Liver (tissue), 9 donors: Measurements from ENCODE around the gene TCF7L1. TPM values are rescaled to one million over a fixed set of nuclear protein-coding genes. Genes with fewer than 3 reads are reported as not detected.
A peak's percentile ranks its signal among the peaks of the same experiment; 100 is the strongest.
"Not testable (repeated sequence)": the region's sequence is repeated elsewhere in the genome, so short reads cannot be mapped to it uniquely, and the experiment has no call there.

Experiments
- DNase-seq: peaks from one replicate; pipeline ENCODE4 v3.0.0-alpha.2; 2017; ENCODE audit warnings: low spot score
- H3K27ac ChIP-seq, 2 donors: one replicate each; pipeline ENCODE4 v1.7.0; 2013; ENCODE audit warnings: inconsistent platforms in 2 of 2, low read length in 2 of 2, control low read depth in 1 of 2, low read depth in 1 of 2, mild to moderate bottlenecking in 1 of 2
- H3K27me3 ChIP-seq, 4 donors: one replicate each; pipeline versions ENCODE4 v1.6.1 to v1.7.0; 2013; ENCODE audit warnings: low read length in 3 of 4, inconsistent platforms in 1 of 4, mild to moderate bottlenecking in 1 of 4, moderate library complexity in 1 of 4; ENCODE audit not compliant: control insufficient read depth in 4 of 4, insufficient read depth in 4 of 4
- H3K36me3 ChIP-seq, 4 donors: one replicate each; pipeline versions ENCODE4 v1.6.1 to v1.7.0; 2013; ENCODE audit warnings: low read length in 3 of 4, mild to moderate bottlenecking in 3 of 4, low read depth in 1 of 4, moderate library complexity in 1 of 4; ENCODE audit not compliant: control insufficient read depth in 4 of 4, insufficient read depth in 3 of 4
- H3K4me1 ChIP-seq, 4 donors: one replicate each; pipeline versions ENCODE4 v1.6.1 to v1.7.0; 2013; ENCODE audit warnings: low read length in 3 of 4, mild to moderate bottlenecking in 3 of 4, moderate library complexity in 1 of 4; ENCODE audit not compliant: control insufficient read depth in 4 of 4, insufficient read depth in 4 of 4
- H3K4me3 ChIP-seq, 3 donors: one replicate each; pipeline versions ENCODE4 v1.6.1 to v1.7.0; 2013; ENCODE audit warnings: low read length in 3 of 3, control low read depth in 1 of 3, low read depth in 1 of 3, mild to moderate bottlenecking in 1 of 3
- H3K9ac ChIP-seq, 2 donors: one replicate each; pipeline ENCODE4 v1.7.0; 2013; ENCODE audit warnings: low read length in 2 of 2, mild to moderate bottlenecking in 2 of 2, moderate library complexity in 2 of 2, control low read depth in 1 of 2, low read depth in 1 of 2
- H3K9me3 ChIP-seq, 4 donors: one replicate each; pipeline versions ENCODE4 v1.6.1 to v1.7.0; 2013; ENCODE audit warnings: low read length in 3 of 4; ENCODE audit not compliant: control insufficient read depth in 4 of 4
- EGR1 ChIP-seq, 2 donors: IDR thresholded peaks; 2 replicates each; pipeline ENCODE4 v1.6.1; 2016 to 2018; ENCODE audit warnings: antibody characterized with exemption in 2 of 2, low read depth in 2 of 2
- FOXA1 ChIP-seq: IDR thresholded peaks from 2 replicates; pipeline ENCODE4 v1.6.1; 2016; ENCODE audit warnings: antibody characterized with exemption
- FOXA2 ChIP-seq: IDR thresholded peaks from 2 replicates; pipeline ENCODE4 v1.6.1; 2016; ENCODE audit warnings: antibody characterized with exemption
- GABPA ChIP-seq, 2 donors: IDR thresholded peaks in 1 of 2; conservative IDR thresholded peaks in 1 of 2; 2 replicates each; pipeline ENCODE4 v1.6.1; 2016; ENCODE audit warnings: antibody characterized with exemption in 2 of 2, mild to moderate bottlenecking in 1 of 2, moderate library complexity in 1 of 2
- HNF4A ChIP-seq, 2 donors: conservative IDR thresholded peaks; 2 replicates each; pipeline ENCODE4 v1.6.1; 2016; ENCODE audit warnings: antibody characterized with exemption in 2 of 2, mild to moderate bottlenecking in 2 of 2
- HNF4G ChIP-seq: IDR thresholded peaks from 2 replicates; pipeline ENCODE4 v1.6.1; 2016; ENCODE audit warnings: antibody characterized with exemption
- JUND ChIP-seq, 2 donors: IDR thresholded peaks; 2 replicates each; pipeline ENCODE4 v1.6.1; 2016; ENCODE audit warnings: antibody characterized with exemption in 2 of 2
- NR2F2 ChIP-seq: IDR thresholded peaks from 2 replicates; pipeline ENCODE4 v1.6.1; 2016; ENCODE audit warnings: antibody characterized with exemption
- RAD21 ChIP-seq, 2 donors: IDR thresholded peaks; 2 replicates each; pipeline ENCODE4 v1.6.1; 2016; ENCODE audit warnings: antibody characterized with exemption in 2 of 2, mild to moderate bottlenecking in 2 of 2
- RXRA ChIP-seq, 2 donors: IDR thresholded peaks; 2 replicates each; pipeline ENCODE4 v1.6.1; 2017 to 2018; ENCODE audit warnings: antibody characterized with exemption in 2 of 2, mild to moderate bottlenecking in 1 of 2
- SP1 ChIP-seq: IDR thresholded peaks from 2 replicates; pipeline ENCODE4 v1.6.1; 2018; ENCODE audit warnings: antibody characterized with exemption, mild to moderate bottlenecking
- TAF1 ChIP-seq: conservative IDR thresholded peaks from 2 replicates; pipeline ENCODE4 v1.6.1; 2016; ENCODE audit warnings: antibody characterized with exemption, mild to moderate bottlenecking
- YY1 ChIP-seq: IDR thresholded peaks from 2 replicates; pipeline ENCODE4 v1.6.1; 2016; ENCODE audit warnings: antibody characterized with exemption, mild to moderate bottlenecking
- WGBS: extraction: QIAGEN DNeasy Blood & Tissue Kit; methylation state at CpG from one replicate; pipeline ENCODE4 v1.1.7; 2013; 5-methylcytosine and 5-hydroxymethylcytosine counted together
- polyA plus RNA-seq, 2 donors: library from polyadenylated mRNA; stranded (reverse) in 1 of 2; unstranded in 1 of 2; fragments of 200-250 nt in 1 of 2; fragments of >200 nt in 1 of 2; fragmentation: Nextera tagmentation in 1 of 2; extraction: Ambion mirVana in 1 of 2; gene quantifications; one replicate each; pipeline versions ENCODE4 v1.2.1 to v1.2.3, GENCODE V29; 2013 to 2015
- total RNA-seq, 2 donors: library from RNA; depleted of rRNA; stranded (reverse); fragments of >200 nt; gene quantifications; one replicate each; pipeline ENCODE4 v1.2.3, GENCODE V29; 2014
- TF ChIP-seq, protein P1 (sequence below): IDR thresholded peaks from 2 replicates; pipeline ENCODE4 v1.6.1; 2016; ENCODE audit warnings: antibody characterized with exemption
- TF ChIP-seq, protein P2 (sequence below): IDR thresholded peaks from 2 replicates; pipeline ENCODE4 v1.6.1; 2016; ENCODE audit warnings: antibody characterized with exemption
- TF ChIP-seq, protein P3 (sequence below): fragments of 150-350 bp; IDR thresholded peaks from 2 replicates; pipeline ENCODE4 v1.5.1; 2017; ENCODE audit warnings: improper control_type of control experiment, low read depth, low read length; ENCODE audit not compliant: missing input control
- TF ChIP-seq, protein P4 (sequence below): IDR thresholded peaks from 2 replicates; pipeline ENCODE4 v1.6.1; 2016; ENCODE audit warnings: antibody characterized with exemption
- TF ChIP-seq, protein P5 (sequence below): IDR thresholded peaks from 2 replicates; pipeline ENCODE4 v1.6.1; 2016; ENCODE audit warnings: antibody characterized with exemption, mild to moderate bottlenecking
- donor health status: healthy.
- donor health status: healthy.
- donor health status: healthy.
- donor health status: healthy.
- donor health status: healthy.

TCF7L1 gene
- total and polyA plus RNA-seq, 4 donors: 1.6 to 6.0 (median 4.8) TPM

DNA sequence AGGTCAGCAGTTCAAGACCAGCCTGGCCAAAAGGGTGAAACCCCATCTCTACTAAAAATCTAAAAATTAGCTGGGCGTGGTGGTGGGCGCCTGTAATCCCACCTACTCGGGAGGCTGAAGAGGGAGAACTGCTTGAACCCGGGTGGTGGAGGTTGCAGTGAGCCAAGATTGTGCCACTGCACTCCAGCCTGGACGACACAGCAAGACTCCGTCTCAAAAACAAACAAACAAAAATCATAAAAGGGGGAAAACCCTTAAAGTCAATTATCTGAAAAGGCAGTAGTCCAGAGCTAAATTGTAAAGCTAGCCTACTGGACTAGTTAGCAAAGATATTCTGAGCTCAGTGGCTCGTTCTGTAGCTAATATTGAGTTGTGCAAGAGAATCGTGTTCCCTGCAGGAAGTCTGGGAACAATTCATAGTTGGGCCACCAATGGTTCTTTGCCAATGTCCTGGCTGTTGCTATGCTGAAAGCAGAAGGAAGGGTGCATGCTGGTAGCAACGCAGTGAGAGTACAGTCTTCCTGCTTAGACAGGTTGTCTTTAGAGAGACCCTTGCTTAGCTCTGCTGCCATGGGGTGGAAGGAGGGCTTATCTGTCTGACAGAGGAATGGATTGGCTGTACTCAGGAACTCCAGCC is 190.3 kb downstream of the TCF7L1 start (continued):
- TF ChIP-seq, protein P1, sequence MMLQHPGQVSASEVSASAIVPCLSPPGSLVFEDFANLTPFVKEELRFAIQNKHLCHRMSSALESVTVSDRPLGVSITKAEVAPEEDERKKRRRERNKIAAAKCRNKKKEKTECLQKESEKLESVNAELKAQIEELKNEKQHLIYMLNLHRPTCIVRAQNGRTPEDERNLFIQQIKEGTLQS: no peak
- peak in 1 of 2 donors; percentile 49 for TF ChIP-seq RXRA (IDR thresholded peaks at IDR 0.05)

DNA sequence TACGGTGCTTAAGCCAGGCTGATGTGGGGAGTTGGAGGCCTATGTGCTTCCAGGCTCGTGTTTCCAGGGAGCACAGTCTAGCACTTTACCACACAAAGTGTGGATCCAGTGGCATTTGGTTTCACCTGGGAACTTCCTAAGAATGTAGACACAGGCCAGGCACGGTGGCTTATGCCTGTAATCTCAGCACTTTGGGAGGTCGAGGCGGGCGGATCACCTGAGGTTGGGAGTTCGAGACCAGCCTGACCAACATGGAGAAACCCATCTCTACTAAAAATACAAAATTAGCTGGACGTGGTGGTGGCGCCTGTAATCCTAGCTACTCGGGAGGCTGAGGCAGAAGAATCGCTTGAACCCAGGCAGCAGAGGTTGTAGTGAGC is 190.8 kb downstream of the TCF7L1 start:
- H3K9ac ChIP-seq, H3K9me3 ChIP-seq, H3K27me3 ChIP-seq, H3K4me3 ChIP-seq, DNase-seq: not testable (repeated sequence)
- WGBS: 76% methylated on average over 11 of the region's 11 CpGs
- Histone ChIP-seq H3K27ac (peak overlapping the region; percentile 92 to 99), H3K4me1 (peaks cover 11 to 53% (median 35%) of the 10 kb centered on the region in 4 donors), H3K36me3 (peaks cover 0 to 27% (median 24%) of the 10 kb centered on the region in 4 donors)

DNA sequence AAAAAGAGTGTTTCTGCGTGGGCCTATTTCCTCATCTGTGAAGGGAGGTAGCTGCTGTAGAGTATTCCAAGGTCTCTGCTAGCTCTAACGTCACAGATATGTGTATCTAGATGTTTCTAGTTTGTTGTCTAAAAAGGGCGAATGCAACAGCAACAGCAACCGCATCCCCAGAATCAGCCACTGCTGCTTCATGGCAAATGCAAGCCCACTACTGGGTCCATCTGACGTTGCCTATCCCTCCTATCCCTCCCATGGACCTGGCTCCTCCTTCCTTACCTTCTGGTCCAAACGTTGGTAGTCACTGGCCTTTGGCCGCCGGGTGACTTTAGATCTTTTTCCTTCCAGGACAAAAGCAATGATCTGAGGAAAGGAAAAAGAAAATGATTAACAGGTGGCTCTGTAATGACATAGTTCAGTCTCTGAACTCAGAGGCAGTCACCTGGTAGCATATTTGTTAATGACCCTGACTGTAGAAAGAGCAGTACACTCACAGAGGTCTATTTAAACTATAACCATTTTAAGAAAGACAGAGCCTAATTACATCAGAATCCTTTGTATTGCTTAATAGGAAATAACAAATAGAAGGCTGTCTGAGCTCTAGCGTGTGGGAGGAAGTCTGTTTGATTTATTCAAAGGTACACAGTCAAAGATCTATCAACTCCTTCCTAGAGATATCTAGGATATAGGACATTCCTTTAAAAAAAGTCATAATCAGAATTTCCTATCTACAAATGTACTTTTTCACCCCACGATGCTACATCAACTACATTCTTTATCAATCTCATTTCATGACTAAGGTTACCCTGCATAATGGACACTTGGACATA is 191.7 kb downstream of the TCF7L1 start:
- Histone ChIP-seq H3K27ac (peak overlapping the region; percentile 92 to 99), H3K9me3 (no peaks in the 10 kb centered on the region), H3K4me3 (peak overlapping the region; percentile 79 to 98 (median 95)), H3K27me3 (no peaks in the 10 kb centered on the region), H3K4me1 (peaks cover 11 to 53% (median 35%) of the 10 kb centered on the region in 4 donors), H3K9ac (peak overlapping the region; percentile 58 to 81), H3K36me3 (peaks cover 0 to 27% (median 22%) of the 10 kb centered on the region in 4 donors)
- 12% methylated on average over 10 of the region's 10 CpGs for WGBS
- peak; percentile 51 to 85 for TF ChIP-seq EGR1 (IDR thresholded peaks at IDR 0.05; ENCODE audit: low read depth in 2 of 2)
- peak; percentile 96 for TF ChIP-seq SP1
- no peak for TF ChIP-seq FOXA2
- TF ChIP-seq, protein P2, sequence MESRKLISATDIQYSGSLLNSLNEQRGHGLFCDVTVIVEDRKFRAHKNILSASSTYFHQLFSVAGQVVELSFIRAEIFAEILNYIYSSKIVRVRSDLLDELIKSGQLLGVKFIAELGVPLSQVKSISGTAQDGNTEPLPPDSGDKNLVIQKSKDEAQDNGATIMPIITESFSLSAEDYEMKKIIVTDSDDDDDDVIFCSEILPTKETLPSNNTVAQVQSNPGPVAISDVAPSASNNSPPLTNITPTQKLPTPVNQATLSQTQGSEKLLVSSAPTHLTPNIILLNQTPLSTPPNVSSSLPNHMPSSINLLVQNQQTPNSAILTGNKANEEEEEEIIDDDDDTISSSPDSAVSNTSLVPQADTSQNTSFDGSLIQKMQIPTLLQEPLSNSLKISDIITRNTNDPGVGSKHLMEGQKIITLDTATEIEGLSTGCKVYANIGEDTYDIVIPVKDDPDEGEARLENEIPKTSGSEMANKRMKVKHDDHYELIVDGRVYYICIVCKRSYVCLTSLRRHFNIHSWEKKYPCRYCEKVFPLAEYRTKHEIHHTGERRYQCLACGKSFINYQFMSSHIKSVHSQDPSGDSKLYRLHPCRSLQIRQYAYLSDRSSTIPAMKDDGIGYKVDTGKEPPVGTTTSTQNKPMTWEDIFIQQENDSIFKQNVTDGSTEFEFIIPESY: peak; percentile 94
- TF ChIP-seq YY1: peak; percentile 83
- peak; percentile 88 for TF ChIP-seq TAF1
- peak; percentile 90 to 92 for TF ChIP-seq HNF4A (conservative IDR thresholded peaks at IDR 0.05)
- TF ChIP-seq, protein P1: peak; percentile 73
- TF ChIP-seq, protein P3, sequence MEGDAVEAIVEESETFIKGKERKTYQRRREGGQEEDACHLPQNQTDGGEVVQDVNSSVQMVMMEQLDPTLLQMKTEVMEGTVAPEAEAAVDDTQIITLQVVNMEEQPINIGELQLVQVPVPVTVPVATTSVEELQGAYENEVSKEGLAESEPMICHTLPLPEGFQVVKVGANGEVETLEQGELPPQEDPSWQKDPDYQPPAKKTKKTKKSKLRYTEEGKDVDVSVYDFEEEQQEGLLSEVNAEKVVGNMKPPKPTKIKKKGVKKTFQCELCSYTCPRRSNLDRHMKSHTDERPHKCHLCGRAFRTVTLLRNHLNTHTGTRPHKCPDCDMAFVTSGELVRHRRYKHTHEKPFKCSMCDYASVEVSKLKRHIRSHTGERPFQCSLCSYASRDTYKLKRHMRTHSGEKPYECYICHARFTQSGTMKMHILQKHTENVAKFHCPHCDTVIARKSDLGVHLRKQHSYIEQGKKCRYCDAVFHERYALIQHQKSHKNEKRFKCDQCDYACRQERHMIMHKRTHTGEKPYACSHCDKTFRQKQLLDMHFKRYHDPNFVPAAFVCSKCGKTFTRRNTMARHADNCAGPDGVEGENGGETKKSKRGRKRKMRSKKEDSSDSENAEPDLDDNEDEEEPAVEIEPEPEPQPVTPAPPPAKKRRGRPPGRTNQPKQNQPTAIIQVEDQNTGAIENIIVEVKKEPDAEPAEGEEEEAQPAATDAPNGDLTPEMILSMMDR: no peak
- TF ChIP-seq HNF4G: peak; percentile 61
- TF ChIP-seq FOXA1: peak; percentile 14
- TF ChIP-seq, protein P4, sequence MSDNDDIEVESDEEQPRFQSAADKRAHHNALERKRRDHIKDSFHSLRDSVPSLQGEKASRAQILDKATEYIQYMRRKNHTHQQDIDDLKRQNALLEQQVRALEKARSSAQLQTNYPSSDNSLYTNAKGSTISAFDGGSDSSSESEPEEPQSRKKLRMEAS: peak; percentile 94
- TF ChIP-seq GABPA (IDR thresholded peaks at IDR 0.05 in 1 of 2, conservative IDR thresholded peaks at IDR 0.05 in 1 of 2): no peak
- TF ChIP-seq, protein P5, sequence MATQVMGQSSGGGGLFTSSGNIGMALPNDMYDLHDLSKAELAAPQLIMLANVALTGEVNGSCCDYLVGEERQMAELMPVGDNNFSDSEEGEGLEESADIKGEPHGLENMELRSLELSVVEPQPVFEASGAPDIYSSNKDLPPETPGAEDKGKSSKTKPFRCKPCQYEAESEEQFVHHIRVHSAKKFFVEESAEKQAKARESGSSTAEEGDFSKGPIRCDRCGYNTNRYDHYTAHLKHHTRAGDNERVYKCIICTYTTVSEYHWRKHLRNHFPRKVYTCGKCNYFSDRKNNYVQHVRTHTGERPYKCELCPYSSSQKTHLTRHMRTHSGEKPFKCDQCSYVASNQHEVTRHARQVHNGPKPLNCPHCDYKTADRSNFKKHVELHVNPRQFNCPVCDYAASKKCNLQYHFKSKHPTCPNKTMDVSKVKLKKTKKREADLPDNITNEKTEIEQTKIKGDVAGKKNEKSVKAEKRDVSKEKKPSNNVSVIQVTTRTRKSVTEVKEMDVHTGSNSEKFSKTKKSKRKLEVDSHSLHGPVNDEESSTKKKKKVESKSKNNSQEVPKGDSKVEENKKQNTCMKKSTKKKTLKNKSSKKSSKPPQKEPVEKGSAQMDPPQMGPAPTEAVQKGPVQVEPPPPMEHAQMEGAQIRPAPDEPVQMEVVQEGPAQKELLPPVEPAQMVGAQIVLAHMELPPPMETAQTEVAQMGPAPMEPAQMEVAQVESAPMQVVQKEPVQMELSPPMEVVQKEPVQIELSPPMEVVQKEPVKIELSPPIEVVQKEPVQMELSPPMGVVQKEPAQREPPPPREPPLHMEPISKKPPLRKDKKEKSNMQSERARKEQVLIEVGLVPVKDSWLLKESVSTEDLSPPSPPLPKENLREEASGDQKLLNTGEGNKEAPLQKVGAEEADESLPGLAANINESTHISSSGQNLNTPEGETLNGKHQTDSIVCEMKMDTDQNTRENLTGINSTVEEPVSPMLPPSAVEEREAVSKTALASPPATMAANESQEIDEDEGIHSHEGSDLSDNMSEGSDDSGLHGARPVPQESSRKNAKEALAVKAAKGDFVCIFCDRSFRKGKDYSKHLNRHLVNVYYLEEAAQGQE: peak; percentile 83
- peak; percentile 82 to 96 for TF ChIP-seq RXRA (IDR thresholded peaks at IDR 0.05)
- peak; percentile 70 to 93 for TF ChIP-seq JUND (IDR thresholded peaks at IDR 0.05)
- peak; percentile 47 for TF ChIP-seq NR2F2
- peak in 1 of 2 donors; percentile 38 for TF ChIP-seq RAD21 (IDR thresholded peaks at IDR 0.05)
- no peak for DNase-seq
